Measurements from ENCODE around the gene CSF2RB. TPM values are rescaled to one million over a fixed set of nuclear protein-coding genes. Genes with fewer than 3 reads are reported as not detected.

The CSF2RB gene
- polyA plus RNA-seq, 2 of the 4 experiments (the other 2 are of a cell fraction): not detected

GRCh38 chr22:36951746-36952145 lies 38.3 kb downstream of the CSF2RB start (continued):
- TF ChIP-seq CBX2 (IDR thresholded peaks at IDR 0.05; ENCODE audit: borderline replicate concordance, low read depth): no peak
- TF ChIP-seq TFCP2L1 (CRISPR knock-in tag; IDR thresholded peaks at IDR 0.05): no peak
- TF ChIP-seq ZC3H11A (IDR thresholded peaks at IDR 0.05): no peak
- TF ChIP-seq NR3C1 (IDR thresholded peaks at IDR 0.05): no peak
- TF ChIP-seq NPAS2 (CRISPR knock-in tag; IDR thresholded peaks at IDR 0.05; ENCODE audit: borderline replicate concordance): no peak
- TF ChIP-seq MYC (IDR thresholded peaks at IDR 0.05; ENCODE audit: borderline replicate concordance, low read length): no peak
- TF ChIP-seq ZFP36 (IDR thresholded peaks at IDR 0.05; ENCODE audit: borderline replicate concordance, partially characterized antibody): no peak
- no peak for TF ChIP-seq ZSCAN20 (CRISPR knock-in tag; IDR thresholded peaks at IDR 0.05)
- no peak for TF ChIP-seq KDM1A (IDR thresholded peaks at IDR 0.05; ENCODE audit: low read depth)

DNA sequence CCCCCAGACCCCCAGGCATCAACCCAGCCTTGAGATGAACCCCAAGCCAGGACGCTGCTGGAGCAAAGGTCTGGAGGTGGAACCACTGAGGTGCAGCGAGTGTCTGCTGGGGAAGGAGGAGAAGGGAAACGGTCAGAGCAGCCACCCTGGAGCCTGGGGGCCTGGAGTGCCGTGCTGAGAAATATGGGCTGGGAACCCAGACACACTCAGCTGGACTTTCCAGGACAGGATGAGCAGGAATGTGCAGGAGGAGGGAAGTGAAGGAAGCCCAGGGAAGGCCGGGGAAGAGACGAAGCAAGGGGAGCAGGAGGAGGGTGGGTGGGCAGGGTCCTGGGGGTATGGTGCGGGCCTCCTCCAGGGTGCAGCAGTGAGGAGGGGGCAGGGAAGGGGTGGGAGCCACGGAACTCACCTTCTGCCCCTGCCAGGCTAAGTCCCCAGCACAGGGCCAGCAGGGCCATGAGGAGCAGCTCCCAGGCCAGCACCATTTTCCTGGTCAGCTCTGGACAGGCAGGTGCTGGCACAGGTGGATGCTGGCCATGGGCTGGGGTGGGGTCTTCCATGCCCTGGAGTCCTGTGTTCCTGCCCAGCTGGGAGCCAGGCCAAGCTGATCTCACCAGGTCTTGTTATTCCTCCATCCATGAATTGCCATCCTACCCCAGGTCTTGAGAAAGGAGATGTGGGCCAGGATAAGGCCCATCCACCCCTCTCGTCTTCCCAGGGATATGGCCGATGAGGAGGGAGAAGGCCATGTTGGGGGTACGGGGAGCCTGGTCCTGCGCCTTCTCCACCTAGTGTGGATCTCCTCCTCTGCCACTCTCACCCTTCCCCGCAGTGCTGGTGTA lies 40.0 kb downstream of the CSF2RB start:
- WGBS (ENCODE audit: missing lambda C conversion rate): 52% methylated on average over 11 of the region's 13 CpGs
- H3K4me1 ChIP-seq: no peaks in the 10 kb centered on the region
- no peak for FAIRE-seq
- H3K27ac ChIP-seq: no peak overlapping the region
- no peak for ATAC-seq
- H3K4me3 ChIP-seq: no peak overlapping the region
- DNase-seq (ENCODE audit: low read depth in 1 of 2, low spot score in 1 of 2): no peak
- peaks cover 3% of the 10 kb centered on the region; the same call in 1 of the 3 replicates for H3K9me3 ChIP-seq
- H3K4me2 ChIP-seq: no peak overlapping the region
- POLR2A ChIA-PET: no interaction called here
- TF ChIP-seq MAFK (IDR thresholded peaks at IDR 0.05; ENCODE audit: partially characterized antibody): no peak
- TF ChIP-seq ZC3H11A (IDR thresholded peaks at IDR 0.05): no peak
- TF ChIP-seq POLR2A (IDR thresholded peaks at IDR 0.05; ENCODE audit: low read length): no peak
- TF ChIP-seq FOSB (CRISPR knock-in tag; IDR thresholded peaks at IDR 0.05): no peak
- no peak for TF ChIP-seq RCOR1 (IDR thresholded peaks at IDR 0.05; ENCODE audit: low read depth, low read length)
- TF ChIP-seq, protein P1, sequence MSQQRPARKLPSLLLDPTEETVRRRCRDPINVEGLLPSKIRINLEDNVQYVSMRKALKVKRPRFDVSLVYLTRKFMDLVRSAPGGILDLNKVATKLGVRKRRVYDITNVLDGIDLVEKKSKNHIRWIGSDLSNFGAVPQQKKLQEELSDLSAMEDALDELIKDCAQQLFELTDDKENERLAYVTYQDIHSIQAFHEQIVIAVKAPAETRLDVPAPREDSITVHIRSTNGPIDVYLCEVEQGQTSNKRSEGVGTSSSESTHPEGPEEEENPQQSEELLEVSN (IDR thresholded peaks at IDR 0.05; ENCODE audit: borderline replicate concordance, low read depth): no peak
- no peak for TF ChIP-seq PHF8 (IDR thresholded peaks at IDR 0.05; ENCODE audit: borderline replicate concordance, low read depth)
- no peak for TF ChIP-seq EHMT2 (IDR thresholded peaks at IDR 0.05; ENCODE audit: low read depth)
- no peak for TF ChIP-seq CBX8 (IDR thresholded peaks at IDR 0.05)
- no peak for TF ChIP-seq HES2 (IDR thresholded peaks at IDR 0.05)
- no peak for TF ChIP-seq FOXS1 (CRISPR knock-in tag; IDR thresholded peaks at IDR 0.05)
- TF ChIP-seq ZNF302 (CRISPR knock-in tag; IDR thresholded peaks at IDR 0.05): no peak
- TF ChIP-seq FOSL2 (IDR thresholded peaks at IDR 0.05): no peak
- TF ChIP-seq FOSL2 (CRISPR knock-in tag; IDR thresholded peaks at IDR 0.05): no peak
- no peak for TF ChIP-seq POLR2AphosphoS2 (conservative IDR thresholded peaks at IDR 0.05; ENCODE audit: low read length)
- no peak for TF ChIP-seq KDM1A (IDR thresholded peaks at IDR 0.05; ENCODE audit: low read depth)
- no peak for TF ChIP-seq KDM5A (IDR thresholded peaks at IDR 0.05)
- no peak for TF ChIP-seq EHF (CRISPR knock-in tag; IDR thresholded peaks at IDR 0.05)
- no peak for TF ChIP-seq CBX2 (IDR thresholded peaks at IDR 0.05; ENCODE audit: borderline replicate concordance, low read depth)
- TF ChIP-seq NR3C1 (IDR thresholded peaks at IDR 0.05): no peak
- no peak for TF ChIP-seq CEBPB (IDR thresholded peaks at IDR 0.05)
- CTCF ChIA-PET: no interaction called here
